HepG2 (cell line): Measurements from ENCODE around the gene DDAH1. TPM values are rescaled to one million over a fixed set of nuclear protein-coding genes. Genes with fewer than 3 reads are reported as not detected.

ENCODE experiments used
- ATAC-seq: fragments of 200-7000 bp; cut with Tn5 transposase; 3 replicates; pipeline ENCODE4 v1.9.1; 2020; ENCODE audit warnings: mild to moderate bottlenecking, moderate library complexity
- BruUV-seq: library from RNA; stranded (reverse); fragments of 400-500 nt; replicated peaks from 2 replicates; lab custom pipeline; 2021; lab: Mats Ljungman, UMichigan
- CTCF ChIA-PET: fragments of 300-600 bp; formaldehyde crosslinking; extraction: SDS; loops from one replicate; lab custom pipeline; 2021; ENCODE audit warnings: low total read pairs, inconsistent platforms, low intra/inter-chr PET ratio; lab: Yijun Ruan, JAX
- POLR2A ChIA-PET: fragments of 350-600 bp; sonication (Branson Sonifier 250); formaldehyde crosslinking; loops from one replicate; lab custom pipeline; 2020; ENCODE audit warnings: antibody characterized with exemption, inconsistent platforms; lab: Yijun Ruan, JAX
- DNase-seq: peaks from one replicate; pipeline ENCODE4 v3.0.0-alpha.2; 2015; ENCODE audit warnings: low spot score
- FAIRE-seq: peaks from 3 replicates; lab custom pipeline; 2011; peaks lifted over from hg19 to GRCh38; lab: Jason Lieb, UNC
- H2AFZ ChIP-seq: one replicate; pipeline ENCODE4 v1.6.1; 2011; ENCODE audit warnings: low read length, inconsistent platforms
- H3K27ac ChIP-seq: fragments of 300-600 bp; 3 replicates; pipeline ENCODE4 v1.8.0; 2011; ENCODE audit warnings: mixed run types, mild to moderate bottlenecking, mixed read lengths, low read length, inconsistent platforms; ENCODE audit not compliant: insufficient read depth; ENCODE audit errors: extremely low read length
- H3K27me3 ChIP-seq, 2 experiments: fragments of 200-600 bp in 1 of 2; 2 replicates in 1 of 2; 3 replicates in 1 of 2; pipeline versions ENCODE4 v1.6.0 to v1.8.0; 2011; ENCODE audit warnings: low read length in 2 of 2, mild to moderate bottlenecking in 2 of 2, moderate library complexity in 2 of 2, inconsistent platforms in 1 of 2; ENCODE audit not compliant: insufficient read depth in 2 of 2, control insufficient read depth in 1 of 2
- H3K36me3 ChIP-seq, 2 experiments: fragments of 200-600 bp in 1 of 2; replicated peaks in 1 of 2; 2 replicates in 1 of 2; 3 replicates in 1 of 2; pipeline versions ENCODE4 v1.5.1 to v1.8.0; 2011; ENCODE audit warnings: low read length in 2 of 2, inconsistent platforms in 1 of 2; ENCODE audit not compliant: insufficient read depth in 2 of 2, control insufficient read depth in 1 of 2
- H3K4me1 ChIP-seq: 2 replicates; pipeline ENCODE4 v1.5.1; 2012; ENCODE audit warnings: low read length, inconsistent platforms; ENCODE audit not compliant: insufficient read depth
- H3K4me2 ChIP-seq: 2 replicates; pipeline ENCODE4 v1.6.0; 2011; ENCODE audit warnings: low read depth, low read length, inconsistent platforms
- H3K4me3 ChIP-seq, 3 experiments: fragments of 200-600 bp in 1 of 3; sonication (generic), shearing (Covaris generic) in 1 of 3; replicated peaks in 1 of 3; 2 replicates each; pipeline ENCODE4 v1.5.1; 2011 to 2016; ENCODE audit warnings: low read length in 3 of 3, inconsistent platforms in 2 of 3, low read depth in 2 of 3, mild to moderate bottlenecking in 2 of 3, control low read depth in 1 of 3, mixed read lengths in 1 of 3; ENCODE audit not compliant: insufficient read depth in 1 of 3
- H3K79me2 ChIP-seq: one replicate; pipeline ENCODE4 v1.6.1; 2011; ENCODE audit warnings: low read length, inconsistent platforms; ENCODE audit not compliant: insufficient read depth
- H3K9ac ChIP-seq: 2 replicates; pipeline ENCODE4 v1.6.0; 2011; ENCODE audit warnings: mild to moderate bottlenecking, low read depth, low read length, inconsistent platforms; ENCODE audit not compliant: insufficient read depth
- H3K9me3 ChIP-seq: 2 replicates; pipeline ENCODE4 v1.5.1; 2012; ENCODE audit warnings: mild to moderate bottlenecking, low read length
- H4K20me1 ChIP-seq: 2 replicates; pipeline ENCODE4 v1.6.0; 2011; ENCODE audit warnings: inconsistent platforms, mild to moderate bottlenecking, low read length, moderate library complexity; ENCODE audit not compliant: insufficient read depth
- GABPA ChIP-seq, 2 experiments: IDR thresholded peaks; 2 replicates each; pipeline ENCODE4 v1.6.1; 2011 to 2016; ENCODE audit warnings: low read depth in 2 of 2, low read length in 1 of 2, missing biosample characterization in 1 of 2, missing genetic modification characterization in 1 of 2
- KLF12 ChIP-seq: sonication (generic); formaldehyde crosslinking; IDR thresholded peaks from 2 replicates; pipeline ENCODE4 v1.4.0; 2020; ENCODE audit warnings: missing genetic modification reagents, borderline replicate concordance
- NCOA5 ChIP-seq: sonication (generic); formaldehyde crosslinking; IDR thresholded peaks from 2 replicates; pipeline ENCODE4 v1.4.0; 2020; ENCODE audit warnings: missing genetic modification reagents
- RAD21 ChIP-seq: fragments of 450-650 bp; formaldehyde crosslinking; IDR thresholded peaks from 2 replicates; pipeline ENCODE4 v1.5.0; 2020; ENCODE audit warnings: mild to moderate bottlenecking
- RARG ChIP-seq: sonication (generic); formaldehyde crosslinking; IDR thresholded peaks from 2 replicates; pipeline ENCODE4 v1.4.0; 2020; ENCODE audit warnings: low read depth, mild to moderate bottlenecking, missing genetic modification reagents
- RBFOX2 ChIP-seq: fragments of 200-400 bp; formaldehyde crosslinking; IDR thresholded peaks from 2 replicates; pipeline ENCODE4 v1.6.1; 2017; ENCODE audit warnings: low read depth, mild to moderate bottlenecking, low read length
- RNF2 ChIP-seq: fragments of 450-650 bp; conservative IDR thresholded peaks from 2 replicates; pipeline ENCODE4 v1.6.1; 2016; ENCODE audit warnings: low read depth
- SALL2 ChIP-seq: sonication (generic); formaldehyde crosslinking; IDR thresholded peaks from 2 replicates; pipeline ENCODE4 v1.8.1; 2023; ENCODE audit warnings: mild to moderate bottlenecking, missing genetic modification reagents, inconsistent platforms
- SPEN ChIP-seq: sonication (generic); formaldehyde crosslinking; IDR thresholded peaks from 2 replicates; pipeline ENCODE4 v1.5.1; 2020; ENCODE audit warnings: low read depth, mild to moderate bottlenecking, missing genetic modification reagents
- TBX2 ChIP-seq: sonication (generic); formaldehyde crosslinking; IDR thresholded peaks from 2 replicates; pipeline ENCODE4 v1.5.0; 2020; ENCODE audit warnings: missing genetic modification reagents, mild to moderate bottlenecking, borderline replicate concordance
- ZFYVE20 ChIP-seq: sonication (generic); formaldehyde crosslinking; IDR thresholded peaks from 2 replicates; pipeline ENCODE4 v1.8.0; 2023; ENCODE audit warnings: low read depth, mild to moderate bottlenecking, moderate library complexity, missing genetic modification reagents, borderline replicate concordance
- ZNF235 ChIP-seq: sonication (generic); formaldehyde crosslinking; IDR thresholded peaks from 2 replicates; pipeline ENCODE4 v1.8.1; 2023; ENCODE audit warnings: mild to moderate bottlenecking, missing genetic modification reagents, borderline replicate concordance
- ZSCAN22 ChIP-seq: sonication (generic); formaldehyde crosslinking; IDR thresholded peaks from 2 replicates; pipeline ENCODE4 v1.4.0; 2020; ENCODE audit warnings: mild to moderate bottlenecking, missing genetic modification reagents
- WGBS: methylation state at CpG from one replicate; pipeline ENCODE4 v1.1.6; 2017; ENCODE audit warnings: low lambda C conversion rate; 5-methylcytosine and 5-hydroxymethylcytosine counted together
- in situ Hi-C: cut with HindIII; loops from 2 replicates; pipeline ENCODE4 v1.10.0; 2017; ENCODE audit warnings: low pct_unique_long_range_greater_than_20kb; ENCODE audit not compliant: extremely low pct_ligation_motif_present
- intact Hi-C: fragments of 100-400 bp; cut with micrococcal nuclease; formaldehyde crosslinking; loops from one replicate; pipeline ENCODE4 v1.10.0; 2022; ENCODE audit not compliant: unreplicated experiment
- polyA plus RNA-seq, 8 experiments: library from polyadenylated mRNA; depleted of rRNA in 3 of 8; stranded (reverse) in 7 of 8; unstranded in 1 of 8; fragments of >200 nt; fragmentation: Illumina TruSeq in 4 of 8; extraction: Trizol in 4 of 8; gene quantifications; 2 replicates each; pipeline versions ENCODE4 v1.2.1 to v1.2.3, GENCODE V29; 2011 to 2016; ENCODE audit warnings: low read depth in 4 of 8, missing spikeins in 1 of 8, mixed read lengths in 1 of 8; ENCODE audit not compliant: insufficient read depth in 1 of 8
- total RNA-seq, 5 experiments: library from RNA; depleted of rRNA; stranded (reverse); fragments of >200 nt; fragmentation: Illumina TruSeq; extraction: Trizol; gene quantifications; 2 replicates each; pipeline ENCODE4 v1.2.3, GENCODE V29; 2016; ENCODE audit warnings: low read depth in 1 of 5
- TF ChIP-seq, protein P1 (sequence below): sonication (generic); formaldehyde crosslinking; IDR thresholded peaks from 2 replicates; pipeline ENCODE4 v1.4.0; 2020; ENCODE audit warnings: missing genetic modification reagents
- TF ChIP-seq, protein P2 (sequence below): sonication (generic); formaldehyde crosslinking; IDR thresholded peaks from 2 replicates; pipeline ENCODE4 v1.4.0; 2020; ENCODE audit warnings: missing genetic modification reagents
- TF ChIP-seq, protein P3 (sequence below): sonication (generic); formaldehyde crosslinking; IDR thresholded peaks from 2 replicates; pipeline ENCODE4 v1.8.1; 2023; ENCODE audit warnings: mild to moderate bottlenecking, missing genetic modification reagents, borderline replicate concordance
- TF ChIP-seq, protein P4 (sequence below): sonication (generic); formaldehyde crosslinking; IDR thresholded peaks from 2 replicates; pipeline ENCODE4 v1.4.0; 2020; ENCODE audit warnings: mild to moderate bottlenecking, missing genetic modification reagents
- TF ChIP-seq, protein P5 (sequence below): sonication (generic); formaldehyde crosslinking; IDR thresholded peaks from 2 replicates; pipeline ENCODE4 v1.5.1; 2020; ENCODE audit warnings: missing genetic modification reagents, mild to moderate bottlenecking, borderline replicate concordance
- TF ChIP-seq, protein P6 (sequence below): sonication (generic); formaldehyde crosslinking; IDR thresholded peaks from 2 replicates; pipeline ENCODE4 v1.8.1; 2023; ENCODE audit warnings: mild to moderate bottlenecking, missing genetic modification reagents

Gene DDAH1
- total and polyA plus RNA-seq, 2 of the 13 experiments (the other 11 are each of a cell fraction or from before 2014, with no cell fraction given): 39.7 to 64.4 TPM

DNA sequence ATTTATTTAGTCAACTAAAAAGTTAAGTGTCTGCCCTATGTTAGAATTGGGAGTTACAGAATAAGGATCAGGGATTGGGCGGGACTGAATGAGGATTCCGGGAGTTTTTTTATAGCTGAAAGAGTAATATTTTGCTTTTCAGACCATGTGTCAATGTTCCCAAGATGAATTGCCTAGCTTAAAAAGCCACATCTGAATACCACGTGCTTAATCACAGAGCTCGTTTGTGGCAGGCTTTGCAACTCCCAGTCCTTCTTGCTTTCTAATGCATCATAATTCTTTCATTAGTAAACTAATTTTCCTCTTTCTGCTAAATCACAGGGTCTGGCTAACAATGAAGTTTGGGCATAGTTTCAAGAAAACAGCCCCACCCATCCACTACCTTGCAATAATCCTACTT is 184.3 kb downstream of the DDAH1 start:
- intact Hi-C loops (no loop called here), in situ Hi-C loops (no loop called here)
- Histone ChIP-seq H3K4me2 (no peak overlapping the region), H3K4me1 (peaks cover 49% of the 10 kb centered on the region), H3K4me3 (no peak overlapping the region), H4K20me1 (no peaks in the 10 kb centered on the region), H3K9ac (no peak overlapping the region), H3K9me3 (no peaks in the 10 kb centered on the region), H3K36me3 (no peaks in the 10 kb centered on the region), H2AFZ (no peak overlapping the region), H3K79me2 (peaks cover 5% of the 10 kb centered on the region), H3K27ac (no peak overlapping the region), H3K27me3 (no peaks in the 10 kb centered on the region; a peak in 1 of 5 replicates)
- DNase-seq (no peak), FAIRE-seq (no peak), ATAC-seq (no peak)
- BruUV-seq: no TSS peak
- POLR2A ChIA-PET: no interaction called here
- WGBS: 40% methylated on average over 4 of the region's 4 CpGs
- CTCF ChIA-PET: no interaction called here
- TF ChIP-seq KLF12 (CRISPR knock-in tag): no peak
- TF ChIP-seq NCOA5: no peak
- no peak for TF ChIP-seq RNF2
- TF ChIP-seq ZNF235: no peak
- TF ChIP-seq, protein P1, sequence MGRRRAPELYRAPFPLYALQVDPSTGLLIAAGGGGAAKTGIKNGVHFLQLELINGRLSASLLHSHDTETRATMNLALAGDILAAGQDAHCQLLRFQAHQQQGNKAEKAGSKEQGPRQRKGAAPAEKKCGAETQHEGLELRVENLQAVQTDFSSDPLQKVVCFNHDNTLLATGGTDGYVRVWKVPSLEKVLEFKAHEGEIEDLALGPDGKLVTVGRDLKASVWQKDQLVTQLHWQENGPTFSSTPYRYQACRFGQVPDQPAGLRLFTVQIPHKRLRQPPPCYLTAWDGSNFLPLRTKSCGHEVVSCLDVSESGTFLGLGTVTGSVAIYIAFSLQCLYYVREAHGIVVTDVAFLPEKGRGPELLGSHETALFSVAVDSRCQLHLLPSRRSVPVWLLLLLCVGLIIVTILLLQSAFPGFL (CRISPR knock-in tag): no peak
- TF ChIP-seq ZSCAN22 (CRISPR knock-in tag): no peak
- TF ChIP-seq RBFOX2: no peak
- TF ChIP-seq RARG (CRISPR knock-in tag): no peak
- no peak for TF ChIP-seq SALL2 (CRISPR knock-in tag)
- TF ChIP-seq RAD21 (CRISPR knock-in tag): no peak
- TF ChIP-seq, protein P2, sequence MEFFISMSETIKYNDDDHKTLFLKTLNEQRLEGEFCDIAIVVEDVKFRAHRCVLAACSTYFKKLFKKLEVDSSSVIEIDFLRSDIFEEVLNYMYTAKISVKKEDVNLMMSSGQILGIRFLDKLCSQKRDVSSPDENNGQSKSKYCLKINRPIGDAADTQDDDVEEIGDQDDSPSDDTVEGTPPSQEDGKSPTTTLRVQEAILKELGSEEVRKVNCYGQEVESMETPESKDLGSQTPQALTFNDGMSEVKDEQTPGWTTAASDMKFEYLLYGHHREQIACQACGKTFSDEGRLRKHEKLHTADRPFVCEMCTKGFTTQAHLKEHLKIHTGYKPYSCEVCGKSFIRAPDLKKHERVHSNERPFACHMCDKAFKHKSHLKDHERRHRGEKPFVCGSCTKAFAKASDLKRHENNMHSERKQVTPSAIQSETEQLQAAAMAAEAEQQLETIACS (CRISPR knock-in tag): no peak
- TF ChIP-seq, protein P3, sequence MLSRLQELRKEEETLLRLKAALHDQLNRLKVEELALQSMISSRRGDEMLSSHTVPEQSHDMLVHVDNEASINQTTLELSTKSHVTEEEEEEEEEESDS: no peak
- no peak for TF ChIP-seq TBX2
- TF ChIP-seq ZFYVE20 (CRISPR knock-in tag): no peak
- TF ChIP-seq, protein P4, sequence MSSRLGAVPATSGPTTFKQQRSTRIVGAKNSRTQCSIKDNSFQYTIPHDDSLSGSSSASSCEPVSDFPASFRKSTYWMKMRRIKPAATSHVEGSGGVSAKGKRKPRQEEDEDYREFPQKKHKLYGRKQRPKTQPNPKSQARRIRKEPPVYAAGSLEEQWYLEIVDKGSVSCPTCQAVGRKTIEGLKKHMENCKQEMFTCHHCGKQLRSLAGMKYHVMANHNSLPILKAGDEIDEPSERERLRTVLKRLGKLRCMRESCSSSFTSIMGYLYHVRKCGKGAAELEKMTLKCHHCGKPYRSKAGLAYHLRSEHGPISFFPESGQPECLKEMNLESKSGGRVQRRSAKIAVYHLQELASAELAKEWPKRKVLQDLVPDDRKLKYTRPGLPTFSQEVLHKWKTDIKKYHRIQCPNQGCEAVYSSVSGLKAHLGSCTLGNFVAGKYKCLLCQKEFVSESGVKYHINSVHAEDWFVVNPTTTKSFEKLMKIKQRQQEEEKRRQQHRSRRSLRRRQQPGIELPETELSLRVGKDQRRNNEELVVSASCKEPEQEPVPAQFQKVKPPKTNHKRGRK (CRISPR knock-in tag): no peak
- TF ChIP-seq, protein P5, sequence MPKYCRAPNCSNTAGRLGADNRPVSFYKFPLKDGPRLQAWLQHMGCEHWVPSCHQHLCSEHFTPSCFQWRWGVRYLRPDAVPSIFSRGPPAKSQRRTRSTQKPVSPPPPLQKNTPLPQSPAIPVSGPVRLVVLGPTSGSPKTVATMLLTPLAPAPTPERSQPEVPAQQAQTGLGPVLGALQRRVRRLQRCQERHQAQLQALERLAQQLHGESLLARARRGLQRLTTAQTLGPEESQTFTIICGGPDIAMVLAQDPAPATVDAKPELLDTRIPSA: no peak
- TF ChIP-seq GABPA (IDR thresholded peaks at IDR 0.05; ENCODE audit: low read depth, low read length): no peak
- no peak for TF ChIP-seq GABPA (CRISPR knock-in tag; IDR thresholded peaks at IDR 0.05; ENCODE audit: low read depth)
- TF ChIP-seq, protein P6, sequence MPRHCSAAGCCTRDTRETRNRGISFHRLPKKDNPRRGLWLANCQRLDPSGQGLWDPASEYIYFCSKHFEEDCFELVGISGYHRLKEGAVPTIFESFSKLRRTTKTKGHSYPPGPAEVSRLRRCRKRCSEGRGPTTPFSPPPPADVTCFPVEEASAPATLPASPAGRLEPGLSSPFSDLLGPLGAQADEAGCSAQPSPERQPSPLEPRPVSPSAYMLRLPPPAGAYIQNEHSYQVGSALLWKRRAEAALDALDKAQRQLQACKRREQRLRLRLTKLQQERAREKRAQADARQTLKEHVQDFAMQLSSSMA (CRISPR knock-in tag): no peak
- TF ChIP-seq SPEN (CRISPR knock-in tag): no peak
